MM.1S (cell line): ENCODE results near the gene DGAT2.

Experiments
- DNase-seq: peaks from one replicate; pipeline ENCODE4 v3.0.0-alpha.2; 2015
- H2AFZ ChIP-seq: fragments of 300-600 bp; sonication (generic); 2 replicates; pipeline ENCODE4 v1.6.0; 2016; ENCODE audit warnings: antibody characterized with exemption, low read length
- H3F3A ChIP-seq: fragments of 300-600 bp; sonication (generic); 2 replicates; pipeline ENCODE4 v1.6.1; 2016; ENCODE audit warnings: mild to moderate bottlenecking, antibody characterized with exemption, low read length, moderate library complexity, mixed read lengths; ENCODE audit not compliant: insufficient read depth
- H3K27ac ChIP-seq: fragments of 300-600 bp; sonication (generic); 2 replicates; pipeline ENCODE4 v1.5.1; 2016; ENCODE audit warnings: mild to moderate bottlenecking, low read length
- H3K27me3 ChIP-seq: fragments of 300-600 bp; sonication (generic); replicated peaks from 2 replicates; pipeline ENCODE4 v1.6.0; 2016; ENCODE audit warnings: low read length; ENCODE audit not compliant: insufficient read depth
- H3K36me3 ChIP-seq: fragments of 300-600 bp; sonication (generic); replicated peaks from 2 replicates; pipeline ENCODE4 v1.6.1; 2016; ENCODE audit warnings: mild to moderate bottlenecking, low read length, mixed read lengths; ENCODE audit not compliant: insufficient read depth
- H3K4me1 ChIP-seq: fragments of 300-600 bp; sonication (generic); 2 replicates; pipeline ENCODE4 v1.6.1; 2016; ENCODE audit warnings: low read length, mixed read lengths
- H3K4me2 ChIP-seq: fragments of 300-600 bp; sonication (generic); 2 replicates; pipeline ENCODE4 v1.6.0; 2016; ENCODE audit warnings: low read depth, low read length
- H3K4me3 ChIP-seq: fragments of 300-600 bp; sonication (generic); 2 replicates; pipeline ENCODE4 v1.5.1; 2016; ENCODE audit warnings: low read length, mixed read lengths
- H3K79me2 ChIP-seq: fragments of 300-600 bp; sonication (generic); 2 replicates; pipeline ENCODE4 v1.6.1; 2016; ENCODE audit warnings: mixed run types, low read length, mixed read lengths
- H3K9ac ChIP-seq: fragments of 300-600 bp; sonication (generic); 2 replicates; pipeline ENCODE4 v1.6.1; 2016; ENCODE audit warnings: low read length, mixed read lengths
- H3K9me2 ChIP-seq: fragments of 300-600 bp; sonication (generic); replicated peaks from 2 replicates; pipeline ENCODE4 v1.6.1; 2016; ENCODE audit warnings: mild to moderate bottlenecking, low read length, mixed read lengths; ENCODE audit not compliant: insufficient read depth
- H3K9me3 ChIP-seq: fragments of 300-600 bp; sonication (generic); replicated peaks from 2 replicates; pipeline ENCODE4 v1.6.1; 2016; ENCODE audit warnings: mild to moderate bottlenecking, low read length, mixed read lengths; ENCODE audit not compliant: insufficient read depth
- H4K20me1 ChIP-seq: fragments of 300-600 bp; sonication (generic); 2 replicates; pipeline ENCODE4 v1.6.1; 2016; ENCODE audit warnings: mild to moderate bottlenecking, low read length, moderate library complexity, mixed read lengths; ENCODE audit not compliant: insufficient read depth
- EZH2 ChIP-seq: fragments of 300-600 bp; sonication (generic); optimal IDR thresholded peaks from 2 replicates; pipeline ENCODE3; 2017; ENCODE audit warnings: low read depth, mild to moderate bottlenecking, antibody characterized with exemption, low read length, mixed read lengths
- EZH2phosphoT487 ChIP-seq: fragments of 300-600 bp; sonication (generic); IDR thresholded peaks from 2 replicates; pipeline ENCODE4 v1.6.1; 2018; ENCODE audit warnings: antibody characterized with exemption, low read length
- TF ChIP-seq, protein P1 (sequence below): fragments of 300-600 bp; sonication (generic); IDR thresholded peaks from 2 replicates; pipeline ENCODE4 v1.5.1; 2016; ENCODE audit warnings: antibody characterized with exemption, low read length, mixed read lengths

The DGAT2 gene

DNA sequence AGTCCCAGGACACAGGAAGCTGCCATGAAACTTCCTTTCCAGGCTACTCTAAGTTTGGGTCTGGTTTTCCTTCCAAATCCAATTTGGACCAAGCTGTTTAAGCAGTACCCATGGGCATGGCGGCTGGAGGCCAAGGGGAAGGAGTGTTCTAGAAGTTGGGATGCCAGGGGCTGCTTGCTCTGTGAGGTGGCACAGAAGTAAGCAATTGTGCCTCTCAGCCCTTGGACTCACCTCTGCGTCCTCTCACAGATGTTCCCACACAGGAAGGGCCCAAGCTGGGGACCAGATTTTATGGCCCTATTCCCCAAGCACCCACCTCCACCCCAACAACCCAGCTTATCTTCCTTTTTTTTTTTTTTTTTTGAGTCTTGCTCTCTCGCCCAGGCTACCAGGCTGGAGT lies 3.5 kb upstream of the DGAT2 start:
- TF ChIP-seq, protein P1, sequence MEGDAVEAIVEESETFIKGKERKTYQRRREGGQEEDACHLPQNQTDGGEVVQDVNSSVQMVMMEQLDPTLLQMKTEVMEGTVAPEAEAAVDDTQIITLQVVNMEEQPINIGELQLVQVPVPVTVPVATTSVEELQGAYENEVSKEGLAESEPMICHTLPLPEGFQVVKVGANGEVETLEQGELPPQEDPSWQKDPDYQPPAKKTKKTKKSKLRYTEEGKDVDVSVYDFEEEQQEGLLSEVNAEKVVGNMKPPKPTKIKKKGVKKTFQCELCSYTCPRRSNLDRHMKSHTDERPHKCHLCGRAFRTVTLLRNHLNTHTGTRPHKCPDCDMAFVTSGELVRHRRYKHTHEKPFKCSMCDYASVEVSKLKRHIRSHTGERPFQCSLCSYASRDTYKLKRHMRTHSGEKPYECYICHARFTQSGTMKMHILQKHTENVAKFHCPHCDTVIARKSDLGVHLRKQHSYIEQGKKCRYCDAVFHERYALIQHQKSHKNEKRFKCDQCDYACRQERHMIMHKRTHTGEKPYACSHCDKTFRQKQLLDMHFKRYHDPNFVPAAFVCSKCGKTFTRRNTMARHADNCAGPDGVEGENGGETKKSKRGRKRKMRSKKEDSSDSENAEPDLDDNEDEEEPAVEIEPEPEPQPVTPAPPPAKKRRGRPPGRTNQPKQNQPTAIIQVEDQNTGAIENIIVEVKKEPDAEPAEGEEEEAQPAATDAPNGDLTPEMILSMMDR, result no peak
- TF ChIP-seq EZH2phosphoT487 (no peak), EZH2 (no peak)
- peaks cover 14% of the 10 kb centered on the region for H3K4me1 ChIP-seq
- no peaks in the 10 kb centered on the region; the same call in 1 of the 2 replicates for H3F3A ChIP-seq
- no peaks in the 10 kb centered on the region for H3K27me3 ChIP-seq
- peaks cover 7% of the 10 kb centered on the region for H3K79me2 ChIP-seq
- no peaks in the 10 kb centered on the region for H3K36me3 ChIP-seq
- no peak overlapping the region for H3K4me3 ChIP-seq
- no peaks in the 10 kb centered on the region for H4K20me1 ChIP-seq
- DNase-seq, result no peak
- H3K4me2 ChIP-seq, result no peak overlapping the region
- H2AFZ ChIP-seq, result no peak overlapping the region
- H3K9me3 ChIP-seq, result no peaks in the 10 kb centered on the region
- H3K9ac ChIP-seq, result no peak overlapping the region
- H3K27ac ChIP-seq, result no peak overlapping the region
- no peaks in the 10 kb centered on the region for H3K9me2 ChIP-seq

DNA sequence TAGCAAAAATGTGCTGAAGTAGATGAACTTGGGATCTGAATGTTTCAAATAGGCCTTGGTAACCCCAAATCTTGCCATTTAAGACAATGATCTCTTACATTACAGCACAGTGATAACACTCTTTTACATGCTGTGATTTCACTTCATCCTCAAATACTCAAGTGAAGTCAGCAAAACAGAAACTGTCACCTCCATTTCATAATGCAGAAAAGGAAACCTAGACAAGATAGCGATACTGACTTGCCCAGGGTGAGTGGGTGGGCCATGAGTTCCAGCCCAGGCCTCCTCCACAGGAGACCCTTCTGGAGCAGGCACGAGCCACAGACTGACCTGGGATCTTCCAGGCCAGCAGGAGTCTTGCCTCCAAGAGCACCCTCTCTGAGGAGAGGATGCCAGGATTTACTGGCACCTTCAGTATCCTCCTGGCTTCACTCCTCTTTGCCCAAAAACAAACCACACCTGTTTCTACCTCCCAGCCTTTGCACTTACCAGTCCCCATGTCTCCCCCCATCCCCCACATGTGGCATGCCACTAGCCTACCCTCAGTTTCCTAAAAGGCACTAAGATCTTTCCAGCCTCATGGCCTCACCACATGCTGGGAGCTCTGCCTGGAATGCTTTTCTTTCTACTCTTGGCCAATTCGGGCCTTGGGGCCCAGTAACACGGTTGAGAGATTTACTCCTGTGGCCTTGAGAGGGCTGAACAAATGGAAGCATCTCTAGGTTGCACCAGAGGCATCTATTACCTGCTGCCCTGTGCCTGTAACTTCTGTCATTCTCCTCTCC lies 1.9 kb upstream of the DGAT2 start:
- TF ChIP-seq EZH2 (no peak), EZH2phosphoT487 (no peak)
- TF ChIP-seq, protein P1, result no peak
- Histone ChIP-seq H3K27me3 (no peaks in the 10 kb centered on the region), H4K20me1 (no peaks in the 10 kb centered on the region), H2AFZ (no peak overlapping the region), H3K9me2 (no peaks in the 10 kb centered on the region), H3K9me3 (no peaks in the 10 kb centered on the region), H3K4me2 (no peak overlapping the region), H3K9ac (no peak overlapping the region), H3K4me3 (no peak overlapping the region), H3K27ac (no peak overlapping the region), H3K4me1 (peaks cover 14% of the 10 kb centered on the region), H3K36me3 (no peaks in the 10 kb centered on the region), H3K79me2 (peaks cover 7% of the 10 kb centered on the region), H3F3A (no peaks in the 10 kb centered on the region; the same call in 1 of the 2 replicates)
- no peak for DNase-seq

DNA sequence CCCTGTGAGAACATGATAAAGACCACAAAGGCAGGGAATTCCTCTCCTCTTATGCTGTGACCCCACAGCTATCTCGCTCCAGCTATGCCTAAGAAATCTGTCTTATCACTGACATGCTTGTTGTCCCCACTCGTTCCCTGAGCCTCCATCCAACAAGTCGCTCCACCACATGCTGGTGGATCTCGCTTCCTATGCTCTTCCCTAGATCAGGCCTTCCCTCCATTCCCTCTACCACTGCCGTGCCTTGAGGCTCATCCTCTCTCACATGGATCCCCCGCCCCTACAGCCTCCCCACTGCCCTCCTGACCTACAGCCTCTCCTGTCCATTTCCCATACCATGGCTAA lies 1.4 kb upstream of the DGAT2 start:
- Histone ChIP-seq H3K4me1 (peaks cover 14% of the 10 kb centered on the region), H3K27me3 (no peaks in the 10 kb centered on the region), H3K36me3 (no peaks in the 10 kb centered on the region), H2AFZ (no peak overlapping the region), H3K9me3 (no peaks in the 10 kb centered on the region), H3F3A (no peaks in the 10 kb centered on the region; the same call in 1 of the 2 replicates), H3K79me2 (peaks cover 7% of the 10 kb centered on the region), H3K4me2 (no peak overlapping the region), H3K9ac (no peak overlapping the region), H3K4me3 (no peak overlapping the region), H3K27ac (no peak overlapping the region), H3K9me2 (no peaks in the 10 kb centered on the region), H4K20me1 (no peaks in the 10 kb centered on the region)
- no peak for DNase-seq
- TF ChIP-seq EZH2 (no peak), EZH2phosphoT487 (no peak)
- TF ChIP-seq, protein P1, result no peak
